HepG2 (cell line): ENCODE data around the gene ADRA2B. TPM values are rescaled to one million over a fixed set of nuclear protein-coding genes. Genes with fewer than 3 reads are reported as not detected.

Source experiments
- ATAC-seq: fragments of 200-7000 bp; cut with Tn5 transposase; 3 replicates; pipeline ENCODE4 v1.9.1; 2020; ENCODE audit warnings: mild to moderate bottlenecking, moderate library complexity
- BruUV-seq: library from RNA; stranded (reverse); fragments of 400-500 nt; replicated peaks from 2 replicates; lab custom pipeline; 2021; lab: Mats Ljungman, UMichigan
- CTCF ChIA-PET: fragments of 300-600 bp; formaldehyde crosslinking; extraction: SDS; loops from one replicate; lab custom pipeline; 2021; ENCODE audit warnings: low total read pairs, inconsistent platforms, low intra/inter-chr PET ratio; lab: Yijun Ruan, JAX
- POLR2A ChIA-PET: fragments of 350-600 bp; sonication (Branson Sonifier 250); formaldehyde crosslinking; loops from one replicate; lab custom pipeline; 2020; ENCODE audit warnings: antibody characterized with exemption, inconsistent platforms; lab: Yijun Ruan, JAX
- DNase-seq: peaks from one replicate; pipeline ENCODE4 v3.0.0-alpha.2; 2015; ENCODE audit warnings: low spot score
- FAIRE-seq: peaks from 3 replicates; lab custom pipeline; 2011; peaks lifted over from hg19 to GRCh38; lab: Jason Lieb, UNC
- H2AFZ ChIP-seq: one replicate; pipeline ENCODE4 v1.6.1; 2011; ENCODE audit warnings: low read length, inconsistent platforms
- H3K27ac ChIP-seq: fragments of 300-600 bp; 3 replicates; pipeline ENCODE4 v1.8.0; 2011; ENCODE audit warnings: mixed run types, mild to moderate bottlenecking, mixed read lengths, low read length, inconsistent platforms; ENCODE audit not compliant: insufficient read depth; ENCODE audit errors: extremely low read length
- H3K27me3 ChIP-seq, 2 experiments: fragments of 200-600 bp in 1 of 2; 2 replicates in 1 of 2; 3 replicates in 1 of 2; pipeline versions ENCODE4 v1.6.0 to v1.8.0; 2011; ENCODE audit warnings: low read length in 2 of 2, mild to moderate bottlenecking in 2 of 2, moderate library complexity in 2 of 2, inconsistent platforms in 1 of 2; ENCODE audit not compliant: insufficient read depth in 2 of 2, control insufficient read depth in 1 of 2
- H3K36me3 ChIP-seq, 2 experiments: fragments of 200-600 bp in 1 of 2; replicated peaks in 1 of 2; 2 replicates in 1 of 2; 3 replicates in 1 of 2; pipeline versions ENCODE4 v1.5.1 to v1.8.0; 2011; ENCODE audit warnings: low read length in 2 of 2, inconsistent platforms in 1 of 2; ENCODE audit not compliant: insufficient read depth in 2 of 2, control insufficient read depth in 1 of 2
- H3K4me1 ChIP-seq: 2 replicates; pipeline ENCODE4 v1.5.1; 2012; ENCODE audit warnings: low read length, inconsistent platforms; ENCODE audit not compliant: insufficient read depth
- H3K4me2 ChIP-seq: 2 replicates; pipeline ENCODE4 v1.6.0; 2011; ENCODE audit warnings: low read depth, low read length, inconsistent platforms
- H3K4me3 ChIP-seq, 3 experiments: fragments of 200-600 bp in 1 of 3; sonication (generic), shearing (Covaris generic) in 1 of 3; replicated peaks in 1 of 3; 2 replicates each; pipeline ENCODE4 v1.5.1; 2011 to 2016; ENCODE audit warnings: low read length in 3 of 3, inconsistent platforms in 2 of 3, low read depth in 2 of 3, mild to moderate bottlenecking in 2 of 3, control low read depth in 1 of 3, mixed read lengths in 1 of 3; ENCODE audit not compliant: insufficient read depth in 1 of 3
- H3K79me2 ChIP-seq: one replicate; pipeline ENCODE4 v1.6.1; 2011; ENCODE audit warnings: low read length, inconsistent platforms; ENCODE audit not compliant: insufficient read depth
- H3K9ac ChIP-seq: 2 replicates; pipeline ENCODE4 v1.6.0; 2011; ENCODE audit warnings: mild to moderate bottlenecking, low read depth, low read length, inconsistent platforms; ENCODE audit not compliant: insufficient read depth
- H3K9me3 ChIP-seq: 2 replicates; pipeline ENCODE4 v1.5.1; 2012; ENCODE audit warnings: mild to moderate bottlenecking, low read length
- H4K20me1 ChIP-seq: 2 replicates; pipeline ENCODE4 v1.6.0; 2011; ENCODE audit warnings: inconsistent platforms, mild to moderate bottlenecking, low read length, moderate library complexity; ENCODE audit not compliant: insufficient read depth
- FOXC1 ChIP-seq: sonication (generic); formaldehyde crosslinking; IDR thresholded peaks from 2 replicates; pipeline ENCODE4 v1.8.0; 2022; ENCODE audit warnings: mild to moderate bottlenecking, missing genetic modification reagents, borderline replicate concordance
- KDM5B ChIP-seq: sonication (generic); formaldehyde crosslinking; IDR thresholded peaks from 2 replicates; pipeline ENCODE4 v1.4.0; 2020; ENCODE audit warnings: missing genetic modification reagents, mild to moderate bottlenecking, borderline replicate concordance
- NCOR1 ChIP-seq: fragments of 200-600 bp; sonication (generic); IDR thresholded peaks from 2 replicates; pipeline ENCODE4 v1.7.0; 2017; ENCODE audit warnings: antibody characterized with exemption, low read length, borderline replicate concordance
- PHF8 ChIP-seq: sonication (generic); formaldehyde crosslinking; IDR thresholded peaks from 2 replicates; pipeline ENCODE4 v1.5.0; 2020; ENCODE audit warnings: missing genetic modification reagents
- ZFP36L2 ChIP-seq: sonication (generic); formaldehyde crosslinking; IDR thresholded peaks from 2 replicates; pipeline ENCODE4 v1.4.0; 2020; ENCODE audit warnings: missing genetic modification reagents
- ZNF235 ChIP-seq: sonication (generic); formaldehyde crosslinking; IDR thresholded peaks from 2 replicates; pipeline ENCODE4 v1.8.1; 2023; ENCODE audit warnings: mild to moderate bottlenecking, missing genetic modification reagents, borderline replicate concordance
- ZNF382 ChIP-seq: sonication (generic); formaldehyde crosslinking; IDR thresholded peaks from 2 replicates; pipeline ENCODE4 v1.5.0; 2020; ENCODE audit warnings: missing genetic modification reagents, mild to moderate bottlenecking, borderline replicate concordance
- ZNF460 ChIP-seq: sonication (generic); formaldehyde crosslinking; IDR thresholded peaks from 2 replicates; pipeline ENCODE4 v1.5.1; 2020; ENCODE audit warnings: missing genetic modification reagents, mild to moderate bottlenecking, borderline replicate concordance
- ZNF75D ChIP-seq: sonication (generic); formaldehyde crosslinking; IDR thresholded peaks from 2 replicates; pipeline ENCODE4 v1.8.1; 2023; ENCODE audit warnings: missing genetic modification reagents, mild to moderate bottlenecking, borderline replicate concordance
- WGBS: methylation state at CpG from one replicate; pipeline ENCODE4 v1.1.6; 2017; ENCODE audit warnings: low lambda C conversion rate; 5-methylcytosine and 5-hydroxymethylcytosine counted together
- in situ Hi-C: cut with HindIII; loops from 2 replicates; pipeline ENCODE4 v1.10.0; 2017; ENCODE audit warnings: low pct_unique_long_range_greater_than_20kb; ENCODE audit not compliant: extremely low pct_ligation_motif_present
- intact Hi-C: fragments of 100-400 bp; cut with micrococcal nuclease; formaldehyde crosslinking; loops from one replicate; pipeline ENCODE4 v1.10.0; 2022; ENCODE audit not compliant: unreplicated experiment
- polyA plus RNA-seq, 8 experiments: library from polyadenylated mRNA; depleted of rRNA in 3 of 8; stranded (reverse) in 7 of 8; unstranded in 1 of 8; fragments of >200 nt; fragmentation: Illumina TruSeq in 4 of 8; extraction: Trizol in 4 of 8; gene quantifications; 2 replicates each; pipeline versions ENCODE4 v1.2.1 to v1.2.3, GENCODE V29; 2011 to 2016; ENCODE audit warnings: low read depth in 4 of 8, missing spikeins in 1 of 8, mixed read lengths in 1 of 8; ENCODE audit not compliant: insufficient read depth in 1 of 8
- total RNA-seq, 5 experiments: library from RNA; depleted of rRNA; stranded (reverse); fragments of >200 nt; fragmentation: Illumina TruSeq; extraction: Trizol; gene quantifications; 2 replicates each; pipeline ENCODE4 v1.2.3, GENCODE V29; 2016; ENCODE audit warnings: low read depth in 1 of 5
- TF ChIP-seq, protein P1 (sequence below): IDR thresholded peaks from 2 replicates; pipeline ENCODE4 v1.6.1; 2016
- TF ChIP-seq, protein P2 (sequence below): IDR thresholded peaks from 2 replicates; pipeline ENCODE4 v1.6.1; 2016; ENCODE audit warnings: low read depth, missing genetic modification reagents, missing compliant biosample characterization

Gene ADRA2B
- total and polyA plus RNA-seq, 2 of the 13 experiments (the other 11 are each of a cell fraction or from before 2014, with no cell fraction given) = not detected

- ATAC-seq (peak; percentile 21; the same call in 2 of the 3 replicates), FAIRE-seq (no peak), DNase-seq (no peak)
- Histone ChIP-seq H3K79me2 (no peaks in the 10 kb centered on the region), H3K4me1 (peaks cover 25% of the 10 kb centered on the region), H3K4me2 (no peak overlapping the region), H3K27ac (no peak overlapping the region), H3K4me3 (no peak overlapping the region), H2AFZ (no peak overlapping the region), H4K20me1 (no peaks in the 10 kb centered on the region), H3K27me3 (peaks cover 3 to 34% of the 10 kb centered on the region in 2 experiments), H3K36me3 (no peaks in the 10 kb centered on the region), H3K9ac (no peak overlapping the region), H3K9me3 (no peaks in the 10 kb centered on the region)
- intact Hi-C loops = no loop called here
- 41% methylated on average over 5 of the region's 5 CpGs for WGBS
- TF ChIP-seq KDM5B (CRISPR knock-in tag) (no peak), ZNF75D (no peak), ZNF460 (CRISPR knock-in tag) (no peak)
- ChIA-PET CTCF (no interaction called here), POLR2A (no interaction called here)
- in situ Hi-C loops = no loop called here
- no TSS peak for BruUV-seq
These were observed 47.0 kb upstream of the ADRA2B start for GRCh38 chr2:96163415-96163767.

DNA sequence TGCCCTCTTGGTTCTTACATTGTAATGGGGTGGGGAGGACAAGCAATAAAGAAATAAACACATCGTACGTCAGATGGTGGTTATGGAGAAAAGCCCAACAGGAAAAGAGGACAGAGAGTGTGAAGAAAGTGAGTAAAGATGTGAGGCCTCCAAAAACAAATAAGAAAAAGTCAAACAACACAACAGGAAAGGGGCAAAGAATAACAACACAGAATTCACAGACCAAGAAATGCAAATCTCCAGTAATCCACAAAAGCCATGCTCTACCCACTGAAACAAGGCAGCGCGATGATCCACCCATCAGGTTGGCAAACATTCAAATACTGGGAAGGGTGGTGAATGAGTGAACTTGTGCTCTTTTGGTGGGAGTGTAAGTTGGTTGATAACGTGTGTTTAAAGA, 45.5 kb upstream of the ADRA2B start:
- WGBS = 24% methylated on average over 5 of the region's 5 CpGs
- no peak overlapping the region for H3K9ac ChIP-seq
- no peak overlapping the region for H3K4me3 ChIP-seq
- H3K9me3 ChIP-seq = no peaks in the 10 kb centered on the region
- H2AFZ ChIP-seq = no peak overlapping the region
- H3K4me1 ChIP-seq = peaks cover 25% of the 10 kb centered on the region
- BruUV-seq = no TSS peak
- no peak overlapping the region for H3K27ac ChIP-seq
- no peaks in the 10 kb centered on the region for H4K20me1 ChIP-seq
- H3K4me2 ChIP-seq = no peak overlapping the region
- FAIRE-seq (no peak), ATAC-seq (no peak), DNase-seq (no peak)
- intact Hi-C loops (no loop called here), in situ Hi-C loops (no loop called here)
- no peaks in the 10 kb centered on the region for H3K36me3 ChIP-seq
- peaks cover 10 to 44% of the 10 kb centered on the region in 2 experiments for H3K27me3 ChIP-seq
- H3K79me2 ChIP-seq = no peaks in the 10 kb centered on the region
- ChIA-PET CTCF (no interaction called here), POLR2A (no interaction called here)
- TF ChIP-seq, protein P1, sequence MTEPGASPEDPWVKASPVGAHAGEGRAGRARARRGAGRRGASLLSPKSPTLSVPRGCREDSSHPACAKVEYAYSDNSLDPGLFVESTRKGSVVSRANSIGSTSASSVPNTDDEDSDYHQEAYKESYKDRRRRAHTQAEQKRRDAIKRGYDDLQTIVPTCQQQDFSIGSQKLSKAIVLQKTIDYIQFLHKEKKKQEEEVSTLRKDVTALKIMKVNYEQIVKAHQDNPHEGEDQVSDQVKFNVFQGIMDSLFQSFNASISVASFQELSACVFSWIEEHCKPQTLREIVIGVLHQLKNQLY (CRISPR knock-in tag) = no peak
- TF ChIP-seq, protein P2, sequence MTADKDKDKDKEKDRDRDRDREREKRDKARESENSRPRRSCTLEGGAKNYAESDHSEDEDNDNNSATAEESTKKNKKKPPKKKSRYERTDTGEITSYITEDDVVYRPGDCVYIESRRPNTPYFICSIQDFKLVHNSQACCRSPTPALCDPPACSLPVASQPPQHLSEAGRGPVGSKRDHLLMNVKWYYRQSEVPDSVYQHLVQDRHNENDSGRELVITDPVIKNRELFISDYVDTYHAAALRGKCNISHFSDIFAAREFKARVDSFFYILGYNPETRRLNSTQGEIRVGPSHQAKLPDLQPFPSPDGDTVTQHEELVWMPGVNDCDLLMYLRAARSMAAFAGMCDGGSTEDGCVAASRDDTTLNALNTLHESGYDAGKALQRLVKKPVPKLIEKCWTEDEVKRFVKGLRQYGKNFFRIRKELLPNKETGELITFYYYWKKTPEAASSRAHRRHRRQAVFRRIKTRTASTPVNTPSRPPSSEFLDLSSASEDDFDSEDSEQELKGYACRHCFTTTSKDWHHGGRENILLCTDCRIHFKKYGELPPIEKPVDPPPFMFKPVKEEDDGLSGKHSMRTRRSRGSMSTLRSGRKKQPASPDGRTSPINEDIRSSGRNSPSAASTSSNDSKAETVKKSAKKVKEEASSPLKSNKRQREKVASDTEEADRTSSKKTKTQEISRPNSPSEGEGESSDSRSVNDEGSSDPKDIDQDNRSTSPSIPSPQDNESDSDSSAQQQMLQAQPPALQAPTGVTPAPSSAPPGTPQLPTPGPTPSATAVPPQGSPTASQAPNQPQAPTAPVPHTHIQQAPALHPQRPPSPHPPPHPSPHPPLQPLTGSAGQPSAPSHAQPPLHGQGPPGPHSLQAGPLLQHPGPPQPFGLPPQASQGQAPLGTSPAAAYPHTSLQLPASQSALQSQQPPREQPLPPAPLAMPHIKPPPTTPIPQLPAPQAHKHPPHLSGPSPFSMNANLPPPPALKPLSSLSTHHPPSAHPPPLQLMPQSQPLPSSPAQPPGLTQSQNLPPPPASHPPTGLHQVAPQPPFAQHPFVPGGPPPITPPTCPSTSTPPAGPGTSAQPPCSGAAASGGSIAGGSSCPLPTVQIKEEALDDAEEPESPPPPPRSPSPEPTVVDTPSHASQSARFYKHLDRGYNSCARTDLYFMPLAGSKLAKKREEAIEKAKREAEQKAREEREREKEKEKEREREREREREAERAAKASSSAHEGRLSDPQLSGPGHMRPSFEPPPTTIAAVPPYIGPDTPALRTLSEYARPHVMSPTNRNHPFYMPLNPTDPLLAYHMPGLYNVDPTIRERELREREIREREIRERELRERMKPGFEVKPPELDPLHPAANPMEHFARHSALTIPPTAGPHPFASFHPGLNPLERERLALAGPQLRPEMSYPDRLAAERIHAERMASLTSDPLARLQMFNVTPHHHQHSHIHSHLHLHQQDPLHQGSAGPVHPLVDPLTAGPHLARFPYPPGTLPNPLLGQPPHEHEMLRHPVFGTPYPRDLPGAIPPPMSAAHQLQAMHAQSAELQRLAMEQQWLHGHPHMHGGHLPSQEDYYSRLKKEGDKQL (CRISPR knock-in tag) = no peak
- TF ChIP-seq FOXC1 (no peak), ZNF235 (no peak), ZNF382 (CRISPR knock-in tag) (no peak), PHF8 (no peak), NCOR1 (no peak), ZFP36L2 (CRISPR knock-in tag) (no peak)
